Activated B cell treated with CpG ODN at 0.5 μM for 24 hours (primary cell): Measurements from ENCODE around the gene ELL. TPM values are rescaled to one million over a fixed set of nuclear protein-coding genes. Genes with fewer than 3 reads are reported as not detected.
A peak's percentile ranks its signal among the peaks of the same experiment; 100 is the strongest.

Source experiments
- ATAC-seq: fragments of 200-7000 bp; cut with Tn5 transposase; one replicate; pipeline ENCODE4 v1.10.0; 2021; ENCODE audit warnings: low read depth, mild to moderate bottlenecking, moderate library complexity
- CTCF ChIA-PET: fragments of 350-600 bp; sonication (Branson Sonifier 250); formaldehyde crosslinking; loops from one replicate; lab custom pipeline; 2021; ENCODE audit warnings: antibody characterized with exemption; lab: Charles Lee
- POLR2A ChIA-PET: fragments of 350-600 bp; sonication (Branson Sonifier 250); formaldehyde crosslinking; loops from one replicate; lab custom pipeline; 2021; ENCODE audit warnings: antibody characterized with exemption; lab: Charles Lee
- DNase-seq: peaks from one replicate; pipeline ENCODE4 v3.0.0; 2022
- H3K27ac Mint-ChIP-seq: one replicate; pipeline ENCODE4 v1.8.0; 2020; ENCODE audit warnings: mixed read lengths
- H3K27me3 Mint-ChIP-seq: one replicate; pipeline ENCODE4 v1.8.0; 2021; ENCODE audit warnings: mixed read lengths
- H3K36me3 Mint-ChIP-seq: one replicate; pipeline ENCODE4 v1.8.0; 2021; ENCODE audit warnings: low read depth, mixed read lengths
- H3K4me1 Mint-ChIP-seq: one replicate; pipeline ENCODE4 v1.8.0; 2021; ENCODE audit warnings: mixed read lengths
- H3K4me3 Mint-ChIP-seq: one replicate; pipeline ENCODE4 v1.8.0; 2020; ENCODE audit warnings: mild to moderate bottlenecking, mixed read lengths
- H3K9me3 Mint-ChIP-seq: one replicate; pipeline ENCODE4 v1.8.0; 2020; ENCODE audit warnings: mixed read lengths
- intact Hi-C: fragments of 100-400 bp; cut with micrococcal nuclease; formaldehyde crosslinking; loops from one replicate; pipeline ENCODE4 v1.15.1; 2024
- total RNA-seq: library from RNA; stranded (reverse); gene quantifications from 2 replicates; pipeline ENCODE4 v1.2.3, GENCODE V29; 2022
- TF ChIP-seq, protein P1 (sequence below): fragments of 200-600 bp; IDR thresholded peaks from one replicate; pipeline ENCODE4 v1.8.0; 2022; ENCODE audit warnings: antibody characterized with exemption, mild to moderate bottlenecking

Gene ELL
- total RNA-seq, 1 donor from 2014 or later: 32.6 TPM

DNA sequence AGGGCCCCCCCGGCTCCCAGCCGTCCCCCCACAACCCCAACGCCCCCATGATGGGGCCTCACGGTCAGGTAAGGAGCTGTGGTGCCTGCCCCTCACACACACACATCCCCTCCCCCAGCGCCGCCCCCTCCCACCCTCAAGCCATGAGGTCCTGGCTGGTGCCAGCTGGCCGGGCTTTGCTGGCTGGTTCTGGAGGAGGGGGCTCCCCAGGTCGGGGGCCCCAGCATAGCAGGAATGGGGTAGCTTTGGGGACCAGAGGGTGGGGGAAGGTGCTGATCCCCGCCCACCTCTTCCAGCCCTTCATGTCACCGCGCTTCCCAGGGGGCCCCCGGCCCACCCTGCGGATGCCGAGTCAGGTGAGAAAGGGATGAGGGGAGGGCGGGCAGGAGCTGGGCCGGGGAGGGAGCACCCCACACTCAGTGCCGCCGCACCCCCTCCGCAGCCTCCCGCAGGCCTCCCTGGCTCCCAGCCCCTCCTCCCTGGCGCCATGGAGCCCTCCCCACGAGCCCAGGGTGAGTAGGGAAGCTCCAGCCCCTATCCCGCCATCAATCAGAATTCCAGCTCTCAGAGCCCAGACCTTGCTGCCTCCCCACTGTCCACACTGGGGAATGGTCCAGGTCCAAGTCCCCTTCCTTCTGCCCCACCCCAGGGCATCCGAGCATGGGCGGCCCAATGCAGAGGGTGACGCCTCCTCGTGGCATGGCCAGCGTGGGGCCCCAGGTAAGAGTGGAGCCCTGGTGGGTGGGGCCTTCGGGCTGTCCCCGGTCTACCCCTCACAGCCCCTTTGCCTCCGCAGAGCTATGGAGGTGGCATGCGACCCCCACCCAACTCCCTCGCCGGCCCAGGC, 90.3 kb downstream of the ELL start:
- DNase-seq (no peak), ATAC-seq (no peak)
- Mint-ChIP-seq H3K27me3 (no peaks in the 10 kb centered on the region), H3K4me1 (peaks cover 33% of the 10 kb centered on the region), H3K36me3 (no peaks in the 10 kb centered on the region), H3K9me3 (no peaks in the 10 kb centered on the region), H3K27ac (no peak overlapping the region), H3K4me3 (no peak overlapping the region)
- intact Hi-C loops: no loop called here
- POLR2A ChIA-PET: interaction anchor here (0.6 to 1.8 kb wide), 5 partner anchors 8 to 400 kb away, joined by 3 to 11 read pairs (median 3); partner anchors contain the start of gene UPF1
- TF ChIP-seq, protein P1, sequence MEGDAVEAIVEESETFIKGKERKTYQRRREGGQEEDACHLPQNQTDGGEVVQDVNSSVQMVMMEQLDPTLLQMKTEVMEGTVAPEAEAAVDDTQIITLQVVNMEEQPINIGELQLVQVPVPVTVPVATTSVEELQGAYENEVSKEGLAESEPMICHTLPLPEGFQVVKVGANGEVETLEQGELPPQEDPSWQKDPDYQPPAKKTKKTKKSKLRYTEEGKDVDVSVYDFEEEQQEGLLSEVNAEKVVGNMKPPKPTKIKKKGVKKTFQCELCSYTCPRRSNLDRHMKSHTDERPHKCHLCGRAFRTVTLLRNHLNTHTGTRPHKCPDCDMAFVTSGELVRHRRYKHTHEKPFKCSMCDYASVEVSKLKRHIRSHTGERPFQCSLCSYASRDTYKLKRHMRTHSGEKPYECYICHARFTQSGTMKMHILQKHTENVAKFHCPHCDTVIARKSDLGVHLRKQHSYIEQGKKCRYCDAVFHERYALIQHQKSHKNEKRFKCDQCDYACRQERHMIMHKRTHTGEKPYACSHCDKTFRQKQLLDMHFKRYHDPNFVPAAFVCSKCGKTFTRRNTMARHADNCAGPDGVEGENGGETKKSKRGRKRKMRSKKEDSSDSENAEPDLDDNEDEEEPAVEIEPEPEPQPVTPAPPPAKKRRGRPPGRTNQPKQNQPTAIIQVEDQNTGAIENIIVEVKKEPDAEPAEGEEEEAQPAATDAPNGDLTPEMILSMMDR: no peak
- CTCF ChIA-PET: no interaction called here

DNA sequence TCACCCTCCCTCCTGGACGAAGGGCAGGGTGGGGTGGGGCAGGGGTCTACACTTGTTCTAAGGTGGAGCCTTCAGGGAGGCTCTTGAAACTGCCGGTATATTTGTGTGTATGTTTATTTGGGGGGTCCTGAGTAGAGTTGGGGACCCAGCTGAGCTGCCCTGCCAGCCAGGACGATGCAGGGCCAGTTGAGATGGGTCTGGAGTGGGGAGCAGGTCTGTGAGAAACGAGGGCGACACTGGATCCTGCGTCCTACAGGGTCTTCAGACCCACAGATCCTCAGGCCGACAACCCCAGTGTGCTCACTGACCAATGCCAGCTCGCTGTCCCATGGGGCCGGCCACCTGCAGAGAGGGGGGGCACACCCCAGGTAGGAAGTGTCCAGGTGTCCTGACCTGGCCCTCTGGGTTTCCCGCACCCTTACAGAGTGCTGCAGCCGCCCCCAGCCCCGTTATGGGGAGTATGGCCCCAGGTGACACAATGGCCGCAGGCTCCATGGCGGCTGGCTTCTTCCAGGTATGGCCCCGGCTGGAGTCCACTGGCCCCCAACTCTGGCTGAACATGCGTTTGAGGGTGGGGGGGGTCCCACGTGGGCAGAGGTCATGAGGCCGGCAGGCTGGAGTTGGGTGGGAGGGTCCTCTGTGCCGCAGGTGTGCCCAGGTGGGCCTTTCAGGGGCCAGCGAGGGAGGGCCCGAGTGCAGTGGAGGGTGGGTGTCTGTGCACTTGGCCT, 91.3 kb downstream of the ELL start:
- Mint-ChIP-seq H3K27me3 (no peaks in the 10 kb centered on the region), H3K36me3 (no peaks in the 10 kb centered on the region), H3K4me3 (peak overlapping the region; percentile 56), H3K4me1 (peaks cover 30% of the 10 kb centered on the region), H3K27ac (no peak overlapping the region), H3K9me3 (no peaks in the 10 kb centered on the region)
- TF ChIP-seq, protein P1: no peak
- no peak for ATAC-seq
- DNase-seq: no peak
- ChIA-PET POLR2A (interaction anchor here (0.6 to 0.9 kb wide), 2 partner anchors 9 to 157 kb away, joined by 3 to 9 read pairs; no protein-coding TSS in a partner anchor), CTCF (no interaction called here)
- intact Hi-C loops: no loop called here

DNA sequence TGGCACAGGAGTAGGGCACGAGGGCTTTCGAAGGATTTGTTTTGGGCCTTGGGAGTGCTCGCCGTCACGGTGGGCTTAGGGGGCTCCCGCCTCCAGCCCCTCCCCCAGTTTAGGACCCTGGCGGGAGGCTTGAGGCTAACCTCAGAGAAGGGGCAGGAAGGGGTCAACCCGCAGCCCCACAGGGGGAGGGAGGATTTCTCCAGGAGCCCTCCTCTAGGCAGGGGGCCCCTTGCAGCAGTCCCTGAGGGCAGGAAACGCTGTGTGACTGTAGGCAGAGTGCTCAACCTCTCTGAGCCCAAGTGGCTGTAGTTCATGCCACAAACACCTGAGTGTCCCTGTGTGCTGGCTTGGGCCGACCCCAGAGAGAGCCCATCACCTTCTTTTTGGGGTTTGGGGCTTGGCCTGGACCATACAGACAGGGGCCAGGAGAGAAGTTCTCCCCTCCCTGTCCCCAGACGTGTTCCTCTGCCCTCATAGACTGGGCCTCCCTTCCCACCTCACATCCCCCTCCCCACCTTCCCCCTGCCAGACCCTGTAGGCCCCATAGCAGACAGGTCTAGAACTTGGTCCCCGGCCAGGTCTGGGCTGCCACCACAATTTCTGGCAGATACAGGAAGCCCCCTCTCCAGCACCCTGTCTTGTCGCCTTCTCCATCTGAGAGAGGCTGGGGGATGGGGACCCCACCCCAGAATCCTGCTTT, 92.0 kb downstream of the ELL start:
- POLR2A ChIA-PET: interaction anchor here (0.6 to 2.3 kb wide), 2 partner anchors 11 to 158 kb away, joined by 9 to 12 read pairs; partner anchors contain the start of gene SSBP4
- Mint-ChIP-seq H3K4me3 (peak overlapping the region; percentile 69), H3K27me3 (no peaks in the 10 kb centered on the region), H3K4me1 (peaks cover 30% of the 10 kb centered on the region), H3K9me3 (no peaks in the 10 kb centered on the region), H3K36me3 (no peaks in the 10 kb centered on the region), H3K27ac (peak overlapping the region; percentile 72)
- ATAC-seq: no peak
- no peak for DNase-seq
- intact Hi-C loops: loop anchor here (1.0 kb wide), 1 partner anchor 7 kb away; no protein-coding TSS in a partner anchor
- TF ChIP-seq, protein P1: no peak
- CTCF ChIA-PET: interaction anchor here (1.7 kb wide), 1 partner anchor 12 kb away, joined by 5 read pairs; no protein-coding TSS in a partner anchor

DNA sequence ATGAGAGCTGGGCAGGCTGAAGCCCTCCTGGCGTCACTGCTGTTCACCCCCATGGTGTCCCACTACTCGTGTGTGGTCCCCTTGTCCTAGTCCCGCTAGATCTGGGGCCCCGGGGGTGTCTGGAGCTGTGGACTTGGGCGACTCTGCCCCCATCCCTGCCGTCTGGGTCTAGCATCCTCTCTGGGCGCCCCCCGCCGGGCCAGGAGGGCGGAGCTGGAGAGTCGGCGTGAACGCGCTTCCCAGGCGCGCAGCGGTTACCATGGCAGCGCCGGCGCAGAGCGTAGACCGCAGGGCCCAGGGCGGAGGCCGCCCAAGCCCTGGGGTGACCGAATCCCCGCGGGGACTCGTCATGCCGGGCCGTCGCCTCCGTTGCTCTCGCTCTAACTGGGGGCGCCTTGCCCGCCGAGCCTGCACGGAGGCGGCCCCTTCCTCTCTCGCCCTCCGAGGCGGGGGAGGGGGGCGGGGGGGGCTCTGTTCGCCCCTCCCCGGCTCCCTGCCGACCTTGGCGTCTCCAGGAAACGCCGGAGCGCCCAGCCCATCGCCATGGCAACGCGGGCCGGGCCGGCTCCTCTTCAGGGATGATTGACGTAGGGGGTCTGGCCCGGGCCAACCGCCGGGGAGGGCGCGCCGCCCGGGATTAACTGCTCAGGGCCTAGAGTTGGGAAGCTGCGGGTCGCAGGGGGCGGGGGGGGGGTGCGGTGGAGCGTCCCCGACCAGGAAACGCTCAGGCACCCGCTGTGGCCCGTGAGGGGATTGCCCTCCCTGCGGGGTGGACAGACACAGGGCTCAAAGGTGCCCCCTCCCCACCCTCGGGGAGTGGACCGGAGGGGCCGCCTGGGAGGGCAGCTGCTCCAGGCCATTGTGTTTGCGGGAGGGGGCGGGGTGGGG, 92.8 kb downstream of the ELL start:
- Mint-ChIP-seq H3K36me3 (no peaks in the 10 kb centered on the region), H3K27ac (peak overlapping the region; percentile 72), H3K9me3 (no peaks in the 10 kb centered on the region), H3K27me3 (no peaks in the 10 kb centered on the region), H3K4me3 (peak overlapping the region; percentile 69), H3K4me1 (peaks cover 22% of the 10 kb centered on the region)
- ChIA-PET POLR2A (interaction anchor here (0.6 to 2.3 kb wide), 12 partner anchors 8 to 731 kb away, joined by 3 to 12 read pairs (median 4); partner anchors contain the start of genes ARRDC2, LSM4 and SSBP4), CTCF (interaction anchor here (0.6 to 1.7 kb wide), 6 partner anchors 9 to 150 kb away, joined by 3 to 5 read pairs (median 3); partner anchors contain the start of gene SSBP4)
- peak; percentile 76 for ATAC-seq
- intact Hi-C loops: loop anchor here (1.0 kb wide), 2 partner anchors 8 to 10 kb away; partner anchors contain the start of gene SSBP4
- DNase-seq: peak; percentile 90
- TF ChIP-seq, protein P1: no peak
